ENCODE measurements around the gene HMG20A.

DNA sequence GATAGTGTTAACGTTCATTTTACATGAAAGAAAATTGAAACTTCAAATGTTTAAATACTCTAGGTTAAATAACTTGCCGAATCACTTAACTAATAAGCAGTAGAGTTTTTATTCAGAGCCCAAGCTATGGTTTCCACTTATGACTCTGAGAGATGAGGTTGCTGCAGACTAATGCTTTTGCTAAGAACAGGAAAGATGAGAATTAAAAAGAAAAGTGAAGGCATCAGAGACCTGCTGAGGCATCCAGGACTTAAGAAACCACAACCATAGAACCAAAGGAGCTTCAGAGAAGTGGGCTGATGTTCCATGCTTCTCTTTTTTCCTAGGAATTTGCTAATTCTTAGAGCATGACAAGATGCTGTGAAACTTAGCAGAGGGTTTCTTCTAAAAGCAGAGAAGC is 9.5 kb downstream of the HMG20A start:
- TF ChIP-seq, protein P1, sequence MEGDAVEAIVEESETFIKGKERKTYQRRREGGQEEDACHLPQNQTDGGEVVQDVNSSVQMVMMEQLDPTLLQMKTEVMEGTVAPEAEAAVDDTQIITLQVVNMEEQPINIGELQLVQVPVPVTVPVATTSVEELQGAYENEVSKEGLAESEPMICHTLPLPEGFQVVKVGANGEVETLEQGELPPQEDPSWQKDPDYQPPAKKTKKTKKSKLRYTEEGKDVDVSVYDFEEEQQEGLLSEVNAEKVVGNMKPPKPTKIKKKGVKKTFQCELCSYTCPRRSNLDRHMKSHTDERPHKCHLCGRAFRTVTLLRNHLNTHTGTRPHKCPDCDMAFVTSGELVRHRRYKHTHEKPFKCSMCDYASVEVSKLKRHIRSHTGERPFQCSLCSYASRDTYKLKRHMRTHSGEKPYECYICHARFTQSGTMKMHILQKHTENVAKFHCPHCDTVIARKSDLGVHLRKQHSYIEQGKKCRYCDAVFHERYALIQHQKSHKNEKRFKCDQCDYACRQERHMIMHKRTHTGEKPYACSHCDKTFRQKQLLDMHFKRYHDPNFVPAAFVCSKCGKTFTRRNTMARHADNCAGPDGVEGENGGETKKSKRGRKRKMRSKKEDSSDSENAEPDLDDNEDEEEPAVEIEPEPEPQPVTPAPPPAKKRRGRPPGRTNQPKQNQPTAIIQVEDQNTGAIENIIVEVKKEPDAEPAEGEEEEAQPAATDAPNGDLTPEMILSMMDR (conservative IDR thresholded peaks at IDR 0.05; ENCODE audit: low read length) = no peak
- no peak for TF ChIP-seq EZH2phosphoT487 (IDR thresholded peaks at IDR 0.05; ENCODE audit: borderline replicate concordance)
